ENCODE measurements around the gene ZDBF2. TPM values are rescaled to one million over a fixed set of nuclear protein-coding genes. Genes with fewer than 3 reads are reported as not detected.
"Not testable (repeated sequence)": the region's sequence is repeated elsewhere in the genome, so short reads cannot be mapped to it uniquely, and the experiment has no call there.

ZDBF2 gene
- total RNA-seq, 1 experiment from 2014 or later, result 6.1 TPM

DNA sequence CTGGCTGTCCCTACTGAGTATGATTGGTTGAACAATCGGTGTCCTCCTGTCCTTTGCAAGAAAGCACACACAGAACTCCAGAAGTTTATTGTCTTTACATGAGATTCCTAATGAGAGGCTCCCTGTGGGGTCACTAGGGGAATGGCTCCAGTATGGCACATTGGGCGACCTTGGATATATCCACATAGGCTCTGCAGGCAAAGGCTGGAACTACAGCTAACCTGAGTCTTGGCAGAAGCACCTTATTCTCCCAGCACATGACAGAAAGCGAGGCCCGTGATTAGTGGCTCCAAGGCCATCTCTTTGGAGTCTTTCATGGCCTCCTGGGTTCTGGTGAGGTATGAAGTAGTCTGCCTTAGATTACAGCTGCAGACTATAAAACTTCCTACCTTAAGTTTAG lies 49.0 kb downstream of the ZDBF2 start:
- no peak for DNase-seq (ENCODE audit: low spot score)

DNA sequence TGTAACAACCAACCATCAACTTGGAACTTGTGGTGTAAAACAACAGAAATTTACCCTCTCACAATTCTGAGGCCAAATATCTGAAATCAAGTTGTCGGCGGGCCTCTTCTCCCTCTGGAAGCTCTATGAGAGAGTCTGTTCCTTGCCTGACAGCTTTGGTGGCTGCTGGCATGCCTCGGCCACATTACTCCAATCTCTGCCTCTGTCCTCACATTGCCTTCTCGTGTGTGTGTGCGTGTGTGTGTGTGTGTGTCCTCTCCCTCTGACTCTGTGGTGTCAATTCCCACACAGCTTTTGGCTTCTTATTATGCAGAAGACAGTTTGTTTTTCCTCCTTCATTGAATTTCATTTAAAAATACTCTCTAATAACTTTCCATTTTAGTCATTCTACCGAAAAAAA lies 50.4 kb downstream of the ZDBF2 start:
- DNase-seq (ENCODE audit: low spot score), result no peak

DNA sequence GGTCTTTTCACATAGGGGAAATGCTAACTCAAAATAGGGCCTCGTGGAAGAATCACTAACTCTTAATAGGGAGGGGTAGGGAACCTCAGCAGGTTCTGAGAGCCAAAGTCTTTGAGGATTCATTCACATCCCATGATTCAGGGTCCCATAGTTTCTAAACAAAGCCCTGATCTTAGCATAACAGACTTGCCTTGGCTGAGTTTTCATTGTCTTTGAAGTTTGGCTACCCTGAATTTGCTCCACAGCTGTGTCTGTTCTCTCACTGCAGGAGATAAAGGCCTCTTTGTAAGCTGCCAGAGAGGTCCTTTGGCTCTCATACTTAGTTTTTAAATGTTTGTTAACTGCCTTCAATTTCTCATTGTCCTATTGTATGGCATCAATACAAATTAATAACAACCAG lies 54.5 kb downstream of the ZDBF2 start:
- DNase-seq (ENCODE audit: low spot score), result no peak

- DNase-seq (ENCODE audit: low spot score), result no peak
These were observed 62.4 kb downstream of the ZDBF2 start for GRCh38 chr2:206336861-206337260.

DNA sequence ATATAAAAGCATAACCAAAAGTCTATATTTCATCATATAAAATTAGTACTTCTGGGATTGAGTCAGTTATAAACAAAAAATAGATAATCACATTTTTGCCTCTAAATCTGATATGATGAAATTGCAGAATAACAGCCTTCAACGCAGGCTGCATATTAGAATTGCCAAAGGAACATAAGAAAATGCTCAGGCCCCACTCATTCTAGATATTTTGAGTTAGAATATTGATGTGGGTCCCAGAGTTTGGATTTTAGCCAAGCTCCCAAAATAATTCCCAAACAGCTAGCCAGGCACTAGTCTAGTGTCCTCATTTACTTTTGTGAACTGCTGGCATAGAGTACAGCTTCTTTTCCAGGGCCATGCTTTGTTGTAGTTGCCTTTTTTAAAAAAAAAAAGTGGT lies 63.5 kb downstream of the ZDBF2 start:
- no peak for DNase-seq (ENCODE audit: low spot score)

DNA sequence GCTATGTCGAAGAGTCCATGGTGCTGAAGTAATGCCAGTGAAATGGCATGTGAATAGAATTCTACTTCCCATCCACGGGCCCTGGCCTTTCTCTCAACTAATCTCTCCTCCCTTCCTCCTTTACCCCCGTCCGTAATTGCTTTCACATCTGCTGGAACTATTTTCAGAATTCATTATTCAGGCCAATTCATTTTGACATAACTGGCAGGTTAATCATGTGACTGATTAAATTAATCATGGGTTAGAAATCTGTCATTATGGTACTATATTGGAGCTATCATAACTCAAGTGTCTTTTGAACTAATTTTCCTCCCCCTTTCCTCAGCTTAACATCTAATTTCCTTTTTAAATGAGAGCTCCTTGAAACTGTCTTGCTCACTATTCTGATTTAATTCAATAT lies 66.9 kb downstream of the ZDBF2 start:
- no peak for DNase-seq (ENCODE audit: low spot score)

DNA sequence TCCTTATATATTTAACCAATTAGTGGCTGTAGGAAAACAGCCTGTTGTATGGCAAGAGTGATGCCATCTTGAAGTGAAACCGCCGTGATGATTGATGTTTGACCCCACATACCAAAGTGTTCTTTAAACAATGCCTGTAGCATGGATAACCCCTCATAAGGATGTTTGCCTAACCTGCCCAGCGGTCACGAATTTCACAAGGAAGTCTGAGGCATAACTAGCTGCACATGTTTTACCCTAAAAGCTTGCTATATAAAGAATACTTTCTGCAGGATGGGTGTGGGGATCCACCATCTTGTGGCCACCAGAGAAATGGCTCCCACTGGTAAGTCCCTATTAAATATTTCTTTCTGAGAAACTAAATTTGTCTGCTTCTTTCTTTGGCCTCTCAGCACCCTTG lies 68.7 kb downstream of the ZDBF2 start:
- DNase-seq (ENCODE audit: low spot score), result no peak

GRCh38 chr2:206343816-206344215 lies 69.4 kb downstream of the ZDBF2 start:
- no peak for DNase-seq (ENCODE audit: low spot score)

GRCh38 chr2:206345606-206346005 lies 71.1 kb downstream of the ZDBF2 start:
- DNase-seq (ENCODE audit: low spot score), result no peak

DNA sequence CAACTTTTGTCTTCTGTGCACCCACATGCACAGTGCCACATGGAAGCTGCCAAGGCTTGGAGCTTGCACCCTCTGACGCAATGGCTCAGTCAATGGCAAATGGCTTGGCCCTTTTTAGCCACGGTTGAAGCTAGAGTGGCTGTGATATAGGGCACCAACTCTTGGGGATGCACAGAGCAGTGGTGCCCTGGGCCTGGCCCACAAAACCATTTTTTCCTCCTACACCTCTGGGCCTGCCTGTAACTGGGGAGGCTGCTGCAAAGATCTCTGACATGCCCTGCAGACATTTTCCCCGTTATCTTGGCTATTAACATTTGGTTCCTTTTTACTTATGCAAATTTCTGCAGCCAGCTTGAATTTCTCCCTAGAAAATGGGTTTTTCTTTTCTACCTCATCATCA lies 74.9 kb downstream of the ZDBF2 start:
- no peak for DNase-seq (ENCODE audit: low spot score)

DNA sequence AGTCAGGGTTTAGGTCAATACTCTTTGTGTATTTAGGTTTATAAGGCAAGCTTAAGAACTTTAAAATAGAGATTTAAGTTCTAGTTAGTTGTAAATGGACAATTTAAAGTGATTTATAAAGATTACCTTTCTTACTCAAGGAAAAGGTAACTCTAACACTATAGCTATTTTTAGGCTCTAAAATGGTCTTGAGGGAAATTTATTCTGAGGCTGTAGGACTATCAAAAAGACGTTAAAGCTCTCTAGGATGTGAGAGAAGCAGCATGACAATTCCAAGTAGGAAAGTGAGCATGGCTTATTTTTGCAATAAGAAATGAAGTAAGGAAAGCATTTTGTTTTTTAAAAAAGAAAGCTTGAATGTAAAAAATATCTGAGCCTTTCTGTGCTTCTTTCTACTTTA lies 78.1 kb downstream of the ZDBF2 start:
- no peak for DNase-seq (ENCODE audit: low spot score)

DNA sequence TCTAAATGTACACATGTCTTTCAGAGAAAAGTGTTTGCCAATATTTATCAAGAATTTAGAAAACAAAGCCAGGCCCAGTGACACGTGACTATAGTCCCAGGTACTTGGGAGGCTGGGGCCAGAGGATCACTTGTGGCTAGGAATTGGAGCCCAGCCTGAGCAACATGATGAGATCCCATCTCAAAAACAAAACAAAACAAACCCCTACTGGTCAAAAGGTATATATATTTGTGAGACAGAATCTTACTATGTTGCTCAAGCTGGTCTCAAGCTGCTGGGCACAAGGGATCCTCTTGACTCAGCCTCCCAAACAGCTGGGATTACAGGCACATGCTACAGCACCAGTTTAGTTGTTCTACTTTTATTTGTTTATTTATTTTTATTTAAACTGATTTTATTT lies 79.2 kb downstream of the ZDBF2 start:
- DNase-seq (ENCODE audit: low spot score), result no peak

- DNase-seq (ENCODE audit: low spot score), result no peak
These were observed 79.7 kb downstream of the ZDBF2 start for GRCh38 chr2:206354129-206354528.

GRCh38 chr2:206356840-206357239 lies 82.4 kb downstream of the ZDBF2 start:
- DNase-seq (ENCODE audit: low spot score), result not testable (repeated sequence)

DNA sequence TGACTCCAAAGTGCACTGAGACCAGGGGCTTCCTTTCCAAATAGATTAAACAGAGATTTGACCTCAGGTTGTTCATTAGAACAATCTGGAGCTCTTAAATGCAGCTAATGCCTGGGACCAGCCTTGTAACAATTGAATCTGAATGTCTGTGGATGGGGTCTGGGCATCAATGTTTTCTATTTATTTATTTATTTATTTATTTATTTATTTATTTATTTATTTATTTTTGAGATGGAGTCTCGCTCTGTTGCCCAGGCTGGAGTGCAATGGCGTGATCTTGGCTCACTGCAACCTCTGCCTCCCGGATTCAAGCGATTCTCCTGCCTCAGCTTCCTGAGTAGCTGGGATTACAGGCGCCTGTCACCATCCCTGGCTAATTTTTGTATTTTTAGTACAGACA lies 86.4 kb downstream of the ZDBF2 start:
- DNase-seq (ENCODE audit: low spot score), result not testable (repeated sequence)

- no peak for DNase-seq (ENCODE audit: low spot score)
These were observed 87.1 kb downstream of the ZDBF2 start for GRCh38 chr2:206361407-206362045.

Other genes with a start within 250 kb of the ZDBF2 start
- 2.3 and 4.5 TPM in 2 replicates for gene INO80D, start 188.5 kb upstream of the ZDBF2 start, total RNA-seq (2014; rRNA removed; shearing (Covaris generic))
- 186 and 198 TPM in 2 replicates for gene NDUFS1, start 115.2 kb upstream of the ZDBF2 start, total RNA-seq (2014; rRNA removed; shearing (Covaris generic))
- 659 and 795 TPM in 2 replicates for gene EEF1B2, start 114.8 kb upstream of the ZDBF2 start, total RNA-seq (2014; rRNA removed; shearing (Covaris generic))
- gene ADAM23, start 168.9 kb downstream of the ZDBF2 start, total RNA-seq (2014; rRNA removed; shearing (Covaris generic)), result 4.2 and 4.9 TPM in 2 replicates

Data from H4 (cell line).